Large intestine (tissue), 3 donors: Measurements from ENCODE around the gene SORCS2. TPM values are rescaled to one million over a fixed set of nuclear protein-coding genes. Genes with fewer than 3 reads are reported as not detected.

Experiments used
- DNase-seq, 2 donors: peaks; one replicate each; pipeline versions ENCODE4 v3.0.0 to v3.0.0-alpha.2; 2013
- H3K27ac ChIP-seq: one replicate; pipeline ENCODE4 v1.5.1; 2013; ENCODE audit warnings: low read length
- H3K27me3 ChIP-seq: 2 replicates; pipeline ENCODE4 v1.6.1; 2013; ENCODE audit warnings: low read length; ENCODE audit not compliant: control insufficient read depth, insufficient read depth
- H3K36me3 ChIP-seq: 2 replicates; pipeline ENCODE4 v1.6.1; 2013; ENCODE audit warnings: low read length; ENCODE audit not compliant: control insufficient read depth, insufficient read depth
- H3K4me1 ChIP-seq: one replicate; pipeline ENCODE4 v1.6.1; 2013; ENCODE audit warnings: low read length; ENCODE audit not compliant: control insufficient read depth, insufficient read depth
- H3K4me3 ChIP-seq: one replicate; pipeline ENCODE4 v1.5.1; 2013; ENCODE audit warnings: low read length
- H3K9me3 ChIP-seq: one replicate; pipeline ENCODE4 v1.6.1; 2013; ENCODE audit warnings: mild to moderate bottlenecking, low read depth, low read length, moderate library complexity; ENCODE audit not compliant: control insufficient read depth
- WGBS: methylation state at CpG from one replicate; pipeline ENCODE4 v1.1.5; 2013; ENCODE audit warnings: low lambda C conversion rate; ENCODE audit not compliant: insufficient coverage; 5-methylcytosine and 5-hydroxymethylcytosine counted together
- polyA plus RNA-seq: library from polyadenylated mRNA; unstranded; fragments of 120-200 nt; gene quantifications from one replicate; pipeline ENCODE4 v1.2.1, GENCODE V29; 2013

Gene SORCS2
- polyA plus RNA-seq, 1 donor, result 3.6 TPM

DNA sequence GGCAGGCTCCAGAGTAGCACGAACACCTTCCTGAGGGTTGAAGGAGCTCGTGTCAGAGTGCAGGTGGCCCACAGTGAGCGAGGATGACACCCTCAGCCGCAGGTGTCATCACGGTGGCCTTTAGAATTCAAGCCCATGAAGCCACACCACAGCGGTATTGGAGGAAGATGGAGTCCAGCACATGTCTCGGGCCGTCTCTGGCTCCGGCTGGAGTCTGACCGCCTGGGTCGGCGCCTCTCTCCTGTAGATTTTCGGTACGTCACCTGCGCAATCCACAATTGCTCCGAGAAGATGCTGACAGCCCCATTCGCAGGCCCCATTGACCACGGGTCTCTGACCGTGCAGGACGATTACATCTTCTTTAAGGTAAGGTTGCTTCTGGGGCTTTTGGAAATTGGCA, 471.8 kb downstream of the SORCS2 start:
- Histone ChIP-seq H3K4me3 (no peak overlapping the region), H3K27ac (no peak overlapping the region), H3K27me3 (no peaks in the 10 kb centered on the region), H3K9me3 (no peaks in the 10 kb centered on the region), H3K36me3 (no peaks in the 10 kb centered on the region), H3K4me1 (no peaks in the 10 kb centered on the region)
- no peak for DNase-seq
- no CpG with 5 or more reads among the region's 20 CpGs for WGBS

GRCh38 chr4:7665321-7665720, 473.0 kb downstream of the SORCS2 start:
- Histone ChIP-seq H3K27ac (no peak overlapping the region), H3K4me3 (no peak overlapping the region), H3K4me1 (no peaks in the 10 kb centered on the region), H3K36me3 (no peaks in the 10 kb centered on the region), H3K9me3 (no peaks in the 10 kb centered on the region), H3K27me3 (no peaks in the 10 kb centered on the region)
- no peak for DNase-seq
- 100% methylated on average over 1 of the region's 3 CpGs for WGBS

DNA sequence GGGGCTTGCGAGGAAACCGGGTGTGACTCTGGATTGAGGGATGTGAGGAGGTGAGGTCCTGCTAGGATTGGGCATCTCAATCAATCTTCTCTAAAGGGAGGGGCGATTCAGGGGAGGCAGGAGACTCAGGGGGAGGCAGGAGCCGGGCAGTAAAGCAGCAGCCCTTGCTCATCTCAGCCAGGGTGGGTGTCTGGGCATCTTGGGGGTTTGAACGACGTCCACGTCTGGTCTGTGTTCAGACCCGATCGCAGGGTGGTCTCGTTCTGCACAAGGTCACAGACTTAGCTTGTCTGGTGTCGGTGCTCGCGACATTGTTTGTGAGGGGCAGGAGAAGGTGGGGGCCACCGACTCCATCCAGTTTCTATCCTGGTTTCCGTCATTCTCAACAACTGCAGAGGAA, 473.7 kb downstream of the SORCS2 start:
- Histone ChIP-seq H3K27ac (no peak overlapping the region), H3K27me3 (no peaks in the 10 kb centered on the region), H3K9me3 (peaks cover 4% of the 10 kb centered on the region), H3K4me3 (no peak overlapping the region), H3K4me1 (no peaks in the 10 kb centered on the region), H3K36me3 (no peaks in the 10 kb centered on the region)
- WGBS, result no CpG with 5 or more reads among the region's 15 CpGs
- DNase-seq, result no peak

GRCh38 chr4:7666744-7667143, 474.4 kb downstream of the SORCS2 start:
- WGBS, result 100% methylated on average over 1 of the region's 6 CpGs

GRCh38 chr4:7668271-7668670, 475.9 kb downstream of the SORCS2 start:
- Histone ChIP-seq H3K9me3 (peaks cover 4% of the 10 kb centered on the region), H3K27me3 (no peaks in the 10 kb centered on the region), H3K4me3 (no peak overlapping the region), H3K4me1 (no peaks in the 10 kb centered on the region), H3K27ac (no peak overlapping the region), H3K36me3 (no peaks in the 10 kb centered on the region)
- no peak for DNase-seq
- WGBS, result 100% methylated on average over 1 of the region's 4 CpGs

More at GRCh38 chr4:7666744-7667143, 474.4 kb downstream of the SORCS2 start:
- Histone ChIP-seq H3K9me3 (peaks cover 4% of the 10 kb centered on the region), H3K4me3 (no peak overlapping the region), H3K36me3 (no peaks in the 10 kb centered on the region), H3K27ac (no peak overlapping the region), H3K27me3 (no peaks in the 10 kb centered on the region), H3K4me1 (no peaks in the 10 kb centered on the region)
- no peak for DNase-seq

DNA sequence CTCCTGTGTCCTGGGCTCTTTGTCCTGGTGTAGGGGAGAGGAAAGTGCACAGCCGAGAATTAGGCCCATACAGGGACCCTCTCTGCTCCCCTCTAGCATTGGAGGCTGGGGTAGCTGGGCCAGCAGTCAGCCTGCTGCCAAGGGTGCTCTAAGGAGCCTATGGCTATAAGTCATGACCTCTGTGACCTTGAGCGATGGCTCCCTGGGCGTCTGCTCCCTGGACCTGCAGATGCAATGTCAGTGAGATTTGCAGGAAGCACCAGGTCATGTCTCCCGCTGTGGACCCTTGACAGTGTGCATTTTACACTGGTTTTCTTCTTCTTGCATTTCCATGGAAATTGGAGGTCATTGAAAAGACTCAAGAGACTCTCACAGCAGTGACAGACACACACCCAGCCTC, 476.5 kb downstream of the SORCS2 start:
- Histone ChIP-seq H3K36me3 (no peaks in the 10 kb centered on the region), H3K4me1 (no peaks in the 10 kb centered on the region), H3K27ac (no peak overlapping the region), H3K9me3 (peaks cover 4% of the 10 kb centered on the region), H3K4me3 (no peak overlapping the region), H3K27me3 (no peaks in the 10 kb centered on the region)
- no peak for DNase-seq
- no CpG with 5 or more reads among the region's 4 CpGs for WGBS

DNA sequence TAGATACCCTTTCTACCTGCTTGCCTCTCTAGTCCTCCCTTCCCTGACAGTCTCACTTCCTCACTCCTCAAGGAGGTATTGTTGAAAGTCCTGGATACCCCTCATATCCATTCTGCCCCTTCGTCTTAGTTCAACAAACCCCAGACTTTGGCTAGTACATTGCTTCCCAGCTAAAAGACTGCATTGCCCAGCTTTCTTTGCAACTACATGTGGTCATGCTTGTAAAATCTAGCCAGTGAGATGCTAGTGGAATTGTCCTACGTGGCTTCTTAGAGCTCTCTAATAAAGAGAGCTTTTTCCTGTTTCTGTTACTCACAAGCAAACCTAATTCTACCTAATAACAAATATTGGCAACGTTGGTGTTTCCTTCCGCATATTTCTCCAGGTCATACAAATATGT, 480.3 kb downstream of the SORCS2 start:
- Histone ChIP-seq H3K9me3 (peaks cover 4% of the 10 kb centered on the region), H3K4me1 (no peaks in the 10 kb centered on the region), H3K36me3 (no peaks in the 10 kb centered on the region), H3K27ac (no peak overlapping the region), H3K27me3 (no peaks in the 10 kb centered on the region), H3K4me3 (no peak overlapping the region)
- DNase-seq, result no peak
- 90% methylated on average over 2 of the region's 4 CpGs for WGBS

- WGBS, result 100% methylated on average over 1 of the region's 9 CpGs
- Histone ChIP-seq H3K27ac (no peak overlapping the region), H3K4me1 (no peaks in the 10 kb centered on the region), H3K36me3 (no peaks in the 10 kb centered on the region), H3K9me3 (peaks cover 4% of the 10 kb centered on the region), H3K4me3 (no peak overlapping the region), H3K27me3 (no peaks in the 10 kb centered on the region)
- DNase-seq, result no peak
Measured at GRCh38 chr4:7673121-7673520, 480.8 kb downstream of the SORCS2 start.

DNA sequence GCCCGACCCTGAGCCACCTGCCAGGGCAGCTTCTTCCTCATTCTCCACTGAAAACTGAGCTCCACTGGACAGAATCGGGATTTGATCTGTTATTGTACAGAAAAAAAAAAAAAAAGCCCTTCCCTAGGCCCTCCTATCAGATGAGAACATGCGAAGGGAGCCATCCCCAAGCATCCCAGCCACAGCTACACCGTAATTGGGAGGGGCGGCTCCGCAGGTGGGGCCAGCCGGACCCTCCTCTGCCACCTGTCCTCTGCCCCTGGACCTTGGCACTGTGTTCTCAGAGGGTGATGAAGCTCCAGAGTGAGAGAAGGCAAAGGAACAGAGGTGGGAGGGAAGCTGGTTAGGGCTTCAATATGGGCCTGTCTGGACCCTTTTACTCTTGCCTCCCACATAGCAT, 482.4 kb downstream of the SORCS2 start:
- no peak overlapping the region for H3K27ac ChIP-seq
- no peaks in the 10 kb centered on the region for H3K36me3 ChIP-seq
- H3K27me3 ChIP-seq, result no peaks in the 10 kb centered on the region
- H3K9me3 ChIP-seq, result peaks cover 4% of the 10 kb centered on the region
- no peaks in the 10 kb centered on the region for H3K4me1 ChIP-seq
- peak in 1 of 2 donors; percentile 12 for DNase-seq
- H3K4me3 ChIP-seq, result no peak overlapping the region
- WGBS, result no CpG with 5 or more reads among the region's 7 CpGs

DNA sequence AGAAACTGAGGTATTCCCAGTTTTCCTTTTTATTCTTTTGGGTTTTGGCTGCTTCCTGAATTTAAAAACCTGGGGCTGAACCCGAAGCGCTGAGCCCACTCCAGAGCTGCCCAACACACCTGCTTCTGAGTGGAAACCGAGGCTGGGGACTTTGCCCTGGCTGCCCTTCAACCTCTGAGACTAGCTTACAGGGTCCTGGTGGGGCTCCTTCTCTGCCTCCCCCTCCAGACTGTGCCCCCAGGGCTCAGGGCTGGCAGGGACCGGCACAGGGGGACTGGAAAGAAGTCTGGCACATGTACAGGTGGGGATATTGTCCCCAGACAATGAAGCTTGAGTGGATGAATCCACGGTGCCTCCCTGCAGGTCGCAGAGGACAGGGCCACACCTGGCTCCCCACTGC, 482.8 kb downstream of the SORCS2 start:
- Histone ChIP-seq H3K27me3 (no peaks in the 10 kb centered on the region), H3K4me1 (no peaks in the 10 kb centered on the region), H3K27ac (no peak overlapping the region), H3K9me3 (peaks cover 4% of the 10 kb centered on the region), H3K36me3 (no peaks in the 10 kb centered on the region), H3K4me3 (no peak overlapping the region)
- no CpG with 5 or more reads among the region's 6 CpGs for WGBS
- no peak for DNase-seq

DNA sequence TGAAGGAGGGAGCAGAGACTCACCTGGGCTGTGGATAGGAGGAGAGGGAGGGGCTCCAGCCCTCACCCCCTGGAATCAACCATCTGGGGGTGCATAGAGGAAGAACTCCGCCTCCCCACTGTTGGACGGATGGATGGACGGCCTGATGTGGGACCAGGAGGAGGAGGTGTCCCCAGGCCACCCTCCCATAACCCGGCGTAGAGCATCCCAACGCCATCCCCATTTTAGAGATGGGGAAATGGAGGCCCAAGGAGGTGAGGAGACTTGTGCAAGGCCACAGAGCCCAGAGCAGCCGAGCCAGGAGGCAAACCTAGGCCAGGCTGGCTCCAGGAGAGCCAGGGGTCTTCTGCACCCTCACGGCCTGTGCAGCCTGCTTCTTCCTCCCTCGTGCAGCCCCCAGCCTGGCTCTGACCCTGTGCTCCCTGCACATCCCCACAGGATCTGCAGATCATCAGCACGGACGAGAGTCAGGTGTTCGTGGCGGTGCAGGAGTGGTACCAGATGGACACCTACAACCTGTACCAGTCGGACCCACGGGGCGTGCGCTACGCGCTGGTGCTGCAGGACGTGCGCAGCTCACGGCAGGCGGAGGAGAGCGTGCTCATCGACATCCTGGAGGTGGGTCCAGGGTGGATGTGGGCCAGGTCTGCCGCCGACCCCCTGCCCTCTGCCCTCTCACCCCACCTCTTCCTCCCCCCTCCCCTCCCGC, 483.4 kb downstream of the SORCS2 start:
- Histone ChIP-seq H3K36me3 (no peaks in the 10 kb centered on the region), H3K4me1 (no peaks in the 10 kb centered on the region), H3K9me3 (no peaks in the 10 kb centered on the region), H3K27ac (no peak overlapping the region), H3K4me3 (no peak overlapping the region), H3K27me3 (no peaks in the 10 kb centered on the region)
- DNase-seq, result no peak
- WGBS, result no CpG with 5 or more reads among the region's 28 CpGs
